Transverse colon (tissue), 4 donors: ENCODE data around the gene RXRB.

Experiments
- CTCF ChIP-seq, 5 experiments: fragments of 200-600 bp in 3 of 5; fragments of 450-650 bp in 2 of 5; sonication (generic) in 3 of 5; IDR thresholded peaks; 1 replicate in 2 of 5; 2 replicates in 3 of 5; pipeline ENCODE4 v1.5.1; 2016 to 2017; ENCODE audit warnings: antibody characterized with exemption in 5 of 5, inconsistent platforms in 3 of 5, mild to moderate bottlenecking in 2 of 5, moderate library complexity in 1 of 5
- POLR2A ChIP-seq: fragments of 450-650 bp; IDR thresholded peaks from one replicate; pipeline ENCODE4 v1.6.1; 2016; ENCODE audit warnings: antibody characterized with exemption, mild to moderate bottlenecking, moderate library complexity
- POLR2AphosphoS5 ChIP-seq, 3 donors: sonication (generic); formaldehyde crosslinking; IDR thresholded peaks; one replicate each; pipeline ENCODE4 v1.6.1; 2016; ENCODE audit warnings: antibody characterized with exemption in 3 of 3

GRCh38 chr6:33198159-33198852 is 2.2 kb downstream of the RXRB start:
- TF ChIP-seq POLR2A, result no peak
- TF ChIP-seq CTCF (IDR thresholded peaks at IDR 0.05), result no peak
- no peak for TF ChIP-seq POLR2AphosphoS5 (IDR thresholded peaks at IDR 0.05)
